SH-SY5Y (cell line): ENCODE results near the gene ANKRD29.

Source experiments
- GATA2 ChIP-seq: IDR thresholded peaks from 2 replicates; pipeline ENCODE4 v1.6.1; 2011; ENCODE audit warnings: mild to moderate bottlenecking, low read depth, low read length
- GATA3 ChIP-seq: IDR thresholded peaks from 2 replicates; pipeline ENCODE4 v1.6.1; 2011; ENCODE audit warnings: low read depth, mild to moderate bottlenecking, low read length, moderate library complexity

DNA sequence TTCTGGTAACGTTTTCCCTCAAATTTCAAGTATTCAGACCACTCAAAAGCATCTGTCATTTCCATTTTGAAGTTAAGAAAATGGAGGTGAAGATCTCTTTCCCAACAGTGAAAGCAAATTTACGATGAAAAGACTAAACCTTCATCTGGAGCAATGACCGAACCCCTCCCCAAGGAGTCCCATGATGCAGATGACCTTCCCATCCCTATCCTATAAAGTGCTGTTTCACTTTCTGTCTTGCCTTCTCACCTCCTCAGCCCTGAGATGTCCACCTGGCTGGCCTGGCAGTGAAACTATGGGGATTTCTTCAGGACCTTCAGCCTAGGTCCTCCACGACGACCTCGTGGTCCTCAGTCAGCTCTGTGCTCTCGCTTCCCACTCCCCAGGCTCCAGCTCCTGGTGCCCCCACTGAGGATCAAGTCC is 75.5 kb downstream of the ANKRD29 start:
- TF ChIP-seq GATA2 (no peak), GATA3 (no peak)
